Hepatocyte (in vitro differentiated cells): Measurements from ENCODE around the gene SDSL. TPM values are rescaled to one million over a fixed set of nuclear protein-coding genes. Genes with fewer than 3 reads are reported as not detected.

Experiments
- DNase-seq: peaks from one replicate; pipeline ENCODE4 v3.0.0-alpha.2; 2016; ENCODE audit warnings: low spot score
- H2AFZ ChIP-seq: fragments of 200-600 bp; sonication (generic); 2 replicates; pipeline ENCODE4 v1.6.0; 2016; ENCODE audit warnings: antibody characterized with exemption, mild to moderate bottlenecking
- H3K27ac ChIP-seq: fragments of 200-600 bp; sonication (generic); 2 replicates; pipeline ENCODE4 v1.5.1; 2016; ENCODE audit warnings: mild to moderate bottlenecking
- H3K27me3 ChIP-seq: fragments of 200-600 bp; sonication (generic); 2 replicates; pipeline ENCODE4 v1.6.1; 2016
- H3K36me3 ChIP-seq: fragments of 200-600 bp; sonication (generic); replicated peaks from 2 replicates; pipeline ENCODE4 v1.5.1; 2016; ENCODE audit warnings: low read depth; ENCODE audit not compliant: insufficient read depth
- H3K4me1 ChIP-seq: fragments of 200-600 bp; sonication (generic); 2 replicates; pipeline ENCODE4 v1.5.1; 2016; ENCODE audit warnings: mild to moderate bottlenecking, moderate library complexity; ENCODE audit not compliant: insufficient read depth
- H3K4me2 ChIP-seq: fragments of 200-600 bp; sonication (generic); 2 replicates; pipeline ENCODE4 v1.6.0; 2016
- H3K4me3 ChIP-seq: fragments of 200-600 bp; sonication (generic); 2 replicates; pipeline ENCODE4 v1.5.1; 2016; ENCODE audit warnings: mild to moderate bottlenecking
- H3K79me2 ChIP-seq: fragments of 200-600 bp; sonication (generic); 2 replicates; pipeline ENCODE4 v1.6.0; 2017; ENCODE audit warnings: mild to moderate bottlenecking
- H3K9me2 ChIP-seq: fragments of 200-600 bp; sonication (generic); replicated peaks from 2 replicates; pipeline ENCODE4 v1.6.0; 2017; ENCODE audit warnings: mild to moderate bottlenecking; ENCODE audit not compliant: insufficient read depth
- H3K9me3 ChIP-seq: fragments of 200-600 bp; sonication (generic); 2 replicates; pipeline ENCODE4 v1.5.1; 2016; ENCODE audit warnings: low read depth, mild to moderate bottlenecking
- H4K20me1 ChIP-seq: fragments of 200-600 bp; sonication (generic); 2 replicates; pipeline ENCODE4 v1.6.0; 2016; ENCODE audit warnings: mild to moderate bottlenecking; ENCODE audit not compliant: insufficient read depth, poor library complexity, severe bottlenecking
- EZH2 ChIP-seq: fragments of 200-600 bp; sonication (generic); IDR thresholded peaks from 2 replicates; pipeline ENCODE4 v1.6.1; 2016; ENCODE audit warnings: antibody characterized with exemption, mild to moderate bottlenecking, borderline replicate concordance
- EZH2phosphoT487 ChIP-seq: fragments of 200-600 bp; sonication (generic); IDR thresholded peaks from one replicate; pipeline ENCODE4 v1.6.1; 2018; ENCODE audit warnings: antibody characterized with exemption, mild to moderate bottlenecking, low read depth, moderate library complexity; ENCODE audit not compliant: unreplicated experiment, severe bottlenecking
- WGBS: methylation state at CpG from one replicate; pipeline ENCODE4 v1.1.6; 2016; ENCODE audit warnings: low lambda C conversion rate; ENCODE audit errors: missing lambda C conversion rate; 5-methylcytosine and 5-hydroxymethylcytosine counted together
- polyA plus RNA-seq: library from polyadenylated mRNA; unstranded; fragments of >200 nt; fragmentation: Nextera tagmentation; extraction: Ambion mirVana; gene quantifications from 2 replicates; pipeline ENCODE4 v1.2.1, GENCODE V29; 2016
- total RNA-seq: library from RNA; depleted of rRNA; stranded (reverse); fragments of >200 nt; gene quantifications from 2 replicates; pipeline ENCODE4 v1.2.3, GENCODE V29; 2014
- TF ChIP-seq, protein P1 (sequence below): fragments of 200-600 bp; sonication (generic); IDR thresholded peaks from 2 replicates; pipeline ENCODE4 v1.5.1; 2016; ENCODE audit warnings: antibody characterized with exemption, mild to moderate bottlenecking; ENCODE audit not compliant: poor library complexity

SDSL gene
- total and polyA plus RNA-seq, 2 experiments from 2014 or later: 10.3 to 26.7 TPM

GRCh38 chr12:113395119-113395518 is 27.1 kb upstream of the SDSL start:
- Histone ChIP-seq H3K9me2 (no peaks in the 10 kb centered on the region), H4K20me1 (no peaks in the 10 kb centered on the region), H3K27ac (no peak overlapping the region), H3K4me2 (no peak overlapping the region), H3K27me3 (no peaks in the 10 kb centered on the region), H2AFZ (no peak overlapping the region), H3K9me3 (no peaks in the 10 kb centered on the region), H3K4me3 (no peak overlapping the region), H3K36me3 (no peaks in the 10 kb centered on the region), H3K4me1 (no peaks in the 10 kb centered on the region), H3K79me2 (no peaks in the 10 kb centered on the region)
- 86% methylated on average over 5 of the region's 5 CpGs for WGBS
- no peak for DNase-seq
- TF ChIP-seq, protein P1, sequence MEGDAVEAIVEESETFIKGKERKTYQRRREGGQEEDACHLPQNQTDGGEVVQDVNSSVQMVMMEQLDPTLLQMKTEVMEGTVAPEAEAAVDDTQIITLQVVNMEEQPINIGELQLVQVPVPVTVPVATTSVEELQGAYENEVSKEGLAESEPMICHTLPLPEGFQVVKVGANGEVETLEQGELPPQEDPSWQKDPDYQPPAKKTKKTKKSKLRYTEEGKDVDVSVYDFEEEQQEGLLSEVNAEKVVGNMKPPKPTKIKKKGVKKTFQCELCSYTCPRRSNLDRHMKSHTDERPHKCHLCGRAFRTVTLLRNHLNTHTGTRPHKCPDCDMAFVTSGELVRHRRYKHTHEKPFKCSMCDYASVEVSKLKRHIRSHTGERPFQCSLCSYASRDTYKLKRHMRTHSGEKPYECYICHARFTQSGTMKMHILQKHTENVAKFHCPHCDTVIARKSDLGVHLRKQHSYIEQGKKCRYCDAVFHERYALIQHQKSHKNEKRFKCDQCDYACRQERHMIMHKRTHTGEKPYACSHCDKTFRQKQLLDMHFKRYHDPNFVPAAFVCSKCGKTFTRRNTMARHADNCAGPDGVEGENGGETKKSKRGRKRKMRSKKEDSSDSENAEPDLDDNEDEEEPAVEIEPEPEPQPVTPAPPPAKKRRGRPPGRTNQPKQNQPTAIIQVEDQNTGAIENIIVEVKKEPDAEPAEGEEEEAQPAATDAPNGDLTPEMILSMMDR: no peak
- TF ChIP-seq EZH2: no peak
- no peak for TF ChIP-seq EZH2phosphoT487

GRCh38 chr12:113396200-113396599 is 26.0 kb upstream of the SDSL start:
- Histone ChIP-seq H3K27ac (no peak overlapping the region), H3K27me3 (no peaks in the 10 kb centered on the region), H3K79me2 (no peaks in the 10 kb centered on the region), H3K4me3 (no peak overlapping the region), H3K4me2 (no peak overlapping the region), H3K9me3 (no peaks in the 10 kb centered on the region), H3K4me1 (no peaks in the 10 kb centered on the region), H3K9me2 (no peaks in the 10 kb centered on the region), H4K20me1 (no peaks in the 10 kb centered on the region), H2AFZ (no peak overlapping the region), H3K36me3 (no peaks in the 10 kb centered on the region)
- TF ChIP-seq, protein P1: no peak
- TF ChIP-seq EZH2phosphoT487 (no peak), EZH2 (no peak)
- no peak for DNase-seq

GRCh38 chr12:113396828-113397496 is 25.2 kb upstream of the SDSL start:
- H3K4me2 ChIP-seq: no peak overlapping the region
- 87% methylated on average over 14 of the region's 16 CpGs for WGBS
- no peaks in the 10 kb centered on the region for H3K27me3 ChIP-seq
- no peaks in the 10 kb centered on the region for H3K9me3 ChIP-seq
- no peak overlapping the region for H3K27ac ChIP-seq
- no peaks in the 10 kb centered on the region for H4K20me1 ChIP-seq
- no peaks in the 10 kb centered on the region for H3K9me2 ChIP-seq
- no peak overlapping the region for H2AFZ ChIP-seq
- no peak overlapping the region for H3K4me3 ChIP-seq
- DNase-seq: no peak
- no peak for TF ChIP-seq EZH2
- TF ChIP-seq, protein P1: no peak
- H3K4me1 ChIP-seq: no peaks in the 10 kb centered on the region
- no peaks in the 10 kb centered on the region for H3K36me3 ChIP-seq
- H3K79me2 ChIP-seq: no peaks in the 10 kb centered on the region
